GM12891 (cell line): ENCODE measurements around the gene IFNG-AS1.

ENCODE experiments used
- PAX5 ChIP-seq: IDR thresholded peaks from 2 replicates; pipeline ENCODE4 v1.6.1; 2011; ENCODE audit warnings: low read length, moderate library complexity, mild to moderate bottlenecking; ENCODE audit not compliant: insufficient read depth, severe bottlenecking
- POLR2A ChIP-seq: IDR thresholded peaks from 2 replicates; pipeline ENCODE4 v1.6.1; 2011; ENCODE audit warnings: low read depth, low read length, control low read depth
- POLR2AphosphoS5 ChIP-seq: IDR thresholded peaks from 2 replicates; pipeline ENCODE4 v1.6.1; 2011; ENCODE audit warnings: low read depth, low read length, control low read depth
- SPI1 ChIP-seq: IDR thresholded peaks from 2 replicates; pipeline ENCODE4 v1.6.1; 2011; ENCODE audit warnings: low read depth, low read length, control low read depth
- TAF1 ChIP-seq: IDR thresholded peaks from 2 replicates; pipeline ENCODE4 v1.6.1; 2011; ENCODE audit warnings: low read depth, low read length, control low read depth

- TF ChIP-seq POLR2A (no peak), POLR2AphosphoS5 (no peak), SPI1 (no peak), PAX5 (no peak), TAF1 (no peak)
Measured at GRCh38 chr12:67942724-67943123, 46.5 kb upstream of the IFNG-AS1 start.
